AG09319 (cell line): ENCODE data around the gene CDC42.
"Not testable (repeated sequence)": the region's sequence is repeated elsewhere in the genome, so short reads cannot be mapped to it uniquely, and the experiment has no call there.

Source experiments
- DNase-seq: peaks from one replicate; pipeline ENCODE4 v3.0.0-alpha.2; 2010; ENCODE audit warnings: low read depth; ENCODE audit errors: extremely low read depth
- TF ChIP-seq, protein P1 (sequence below): IDR thresholded peaks from 2 replicates; pipeline ENCODE4 v1.5.1; 2011; ENCODE audit warnings: low read depth, mild to moderate bottlenecking, inconsistent platforms, low read length, moderate library complexity

The CDC42 gene

DNA sequence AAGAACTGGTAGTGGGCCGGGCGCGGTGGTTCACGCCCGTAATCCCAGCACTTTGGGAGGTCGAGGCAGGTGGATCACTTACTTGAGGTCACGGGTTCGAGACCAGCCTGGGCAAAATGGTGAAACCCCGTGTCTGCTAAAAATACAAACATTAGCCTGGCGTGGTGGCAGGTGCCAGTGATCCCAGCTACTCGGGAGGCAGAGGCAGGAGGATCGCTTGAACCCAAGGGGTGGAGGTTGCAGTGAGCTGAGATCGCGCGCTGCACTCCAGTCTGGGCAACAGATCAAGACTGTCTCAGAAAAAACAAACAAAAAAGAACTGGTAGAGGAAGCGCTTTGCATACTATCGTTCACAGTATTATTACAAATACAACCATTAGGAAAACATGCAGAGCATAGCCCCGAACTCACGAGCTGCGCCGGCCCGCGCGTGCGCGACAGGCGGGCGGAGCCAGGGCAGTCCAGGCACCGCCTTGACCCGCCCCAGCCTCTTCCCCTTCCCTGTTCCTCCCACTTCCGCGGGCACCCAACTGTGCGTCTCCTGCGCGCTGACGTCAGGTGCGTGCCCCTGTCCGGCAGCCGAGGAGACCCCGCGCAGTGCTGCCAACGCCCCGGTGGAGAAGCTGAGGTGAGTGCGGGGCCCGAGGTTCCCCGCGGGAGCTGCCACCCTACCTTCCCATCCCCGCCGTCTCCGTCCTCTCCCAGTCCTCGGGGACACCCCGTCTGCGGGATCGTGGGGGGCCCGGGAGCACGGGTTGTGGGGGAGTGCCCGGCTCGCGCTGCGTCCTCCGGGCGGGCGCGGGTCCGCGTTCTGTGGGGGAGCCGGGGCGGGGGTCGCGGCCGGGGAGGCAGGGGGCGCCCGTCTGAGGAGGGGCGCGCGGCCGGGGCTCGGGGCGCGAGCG lies at the start of gene CDC42:
TSS of gene CDC42 (plus strand) at position 595 of the 902 bp plus-strand sequence. CDS start 25,770 bp downstream, outside the sequence.
- peak; percentile 91 for DNase-seq

DNA sequence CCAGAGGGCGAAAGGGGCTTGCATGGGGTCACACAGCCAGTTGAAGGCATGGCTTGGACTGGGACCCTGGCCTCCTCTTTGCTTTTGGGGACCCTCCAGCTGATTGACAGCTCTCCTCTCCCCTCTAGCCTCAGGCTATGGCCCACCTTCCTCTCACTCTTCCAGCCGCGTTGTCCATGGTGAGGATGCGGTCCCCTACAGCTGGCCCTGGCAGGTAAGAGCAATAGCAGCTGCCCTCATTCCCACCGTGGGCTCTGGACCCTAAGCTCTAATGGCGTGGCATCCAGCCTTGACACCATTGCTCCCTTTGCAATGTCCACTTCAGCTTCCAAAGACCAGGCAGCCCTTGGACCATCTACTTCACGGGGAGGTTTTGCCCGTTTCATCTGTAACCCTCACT lies 49.6 kb upstream of the CDC42 start:
- not testable (repeated sequence) for DNase-seq

More for the DNA sequence above, at the start of gene CDC42:
- TF ChIP-seq, protein P1, sequence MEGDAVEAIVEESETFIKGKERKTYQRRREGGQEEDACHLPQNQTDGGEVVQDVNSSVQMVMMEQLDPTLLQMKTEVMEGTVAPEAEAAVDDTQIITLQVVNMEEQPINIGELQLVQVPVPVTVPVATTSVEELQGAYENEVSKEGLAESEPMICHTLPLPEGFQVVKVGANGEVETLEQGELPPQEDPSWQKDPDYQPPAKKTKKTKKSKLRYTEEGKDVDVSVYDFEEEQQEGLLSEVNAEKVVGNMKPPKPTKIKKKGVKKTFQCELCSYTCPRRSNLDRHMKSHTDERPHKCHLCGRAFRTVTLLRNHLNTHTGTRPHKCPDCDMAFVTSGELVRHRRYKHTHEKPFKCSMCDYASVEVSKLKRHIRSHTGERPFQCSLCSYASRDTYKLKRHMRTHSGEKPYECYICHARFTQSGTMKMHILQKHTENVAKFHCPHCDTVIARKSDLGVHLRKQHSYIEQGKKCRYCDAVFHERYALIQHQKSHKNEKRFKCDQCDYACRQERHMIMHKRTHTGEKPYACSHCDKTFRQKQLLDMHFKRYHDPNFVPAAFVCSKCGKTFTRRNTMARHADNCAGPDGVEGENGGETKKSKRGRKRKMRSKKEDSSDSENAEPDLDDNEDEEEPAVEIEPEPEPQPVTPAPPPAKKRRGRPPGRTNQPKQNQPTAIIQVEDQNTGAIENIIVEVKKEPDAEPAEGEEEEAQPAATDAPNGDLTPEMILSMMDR = no peak

GRCh38 chr1:22003959-22004358 lies 48.5 kb upstream of the CDC42 start:
- not testable (repeated sequence) for DNase-seq

DNA sequence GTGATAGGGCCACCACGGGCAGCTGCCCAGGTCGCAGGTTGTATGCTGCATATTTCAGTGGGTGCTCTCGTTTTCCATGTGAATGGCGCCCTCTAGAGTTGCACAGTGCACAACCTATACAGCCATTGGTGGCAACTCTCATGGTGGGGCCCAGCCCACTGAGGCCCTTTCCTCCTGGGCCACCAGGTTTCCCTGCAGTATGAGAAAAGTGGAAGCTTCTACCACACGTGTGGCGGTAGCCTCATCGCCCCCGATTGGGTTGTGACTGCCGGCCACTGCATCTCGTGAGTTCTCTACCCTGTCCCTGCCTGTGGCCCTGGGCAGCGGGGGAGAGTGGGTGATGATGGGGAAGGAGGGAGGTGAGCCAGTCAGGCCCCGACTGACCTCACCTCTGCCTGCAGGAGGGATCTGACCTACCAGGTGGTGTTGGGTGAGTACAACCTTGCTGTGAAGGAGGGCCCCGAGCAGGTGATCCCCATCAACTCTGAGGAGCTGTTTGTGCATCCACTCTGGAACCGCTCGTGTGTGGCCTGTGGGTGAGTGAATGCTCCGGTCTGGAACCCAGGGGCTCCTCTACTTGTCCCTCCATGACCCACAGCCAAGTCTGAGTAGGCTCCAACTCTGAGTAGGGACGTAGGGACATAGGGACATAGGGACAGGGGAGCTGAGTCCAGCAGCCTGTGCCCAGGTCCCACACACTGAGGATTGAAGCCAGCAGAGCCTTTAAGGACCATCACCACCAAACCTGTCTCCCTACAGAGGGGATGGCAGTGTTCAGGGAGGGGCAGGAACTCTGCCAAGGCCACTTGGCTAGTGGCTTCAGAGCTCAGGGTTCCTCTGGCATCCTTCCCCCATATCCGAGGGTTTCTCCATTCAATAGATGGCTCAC lies 47.0 kb upstream of the CDC42 start:
- not testable (repeated sequence) for DNase-seq
- TF ChIP-seq, protein P1 = peak; percentile 17

DNA sequence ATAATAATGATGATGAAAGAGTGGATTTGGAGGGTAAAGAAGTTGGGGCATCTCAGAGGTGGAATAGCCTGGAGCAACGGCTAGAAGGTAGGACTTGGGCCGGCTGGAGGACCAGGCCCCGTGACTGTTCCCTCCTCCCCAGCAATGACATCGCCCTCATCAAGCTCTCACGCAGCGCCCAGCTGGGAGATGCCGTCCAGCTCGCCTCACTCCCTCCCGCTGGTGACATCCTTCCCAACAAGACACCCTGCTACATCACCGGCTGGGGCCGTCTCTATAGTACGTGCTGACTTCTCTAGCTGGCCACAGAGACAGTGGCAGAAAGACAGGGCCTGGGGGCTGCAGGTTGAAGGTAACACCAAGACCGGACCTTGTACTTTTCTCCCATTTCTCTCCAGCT lies 45.8 kb upstream of the CDC42 start:
- not testable (repeated sequence) for DNase-seq

DNA sequence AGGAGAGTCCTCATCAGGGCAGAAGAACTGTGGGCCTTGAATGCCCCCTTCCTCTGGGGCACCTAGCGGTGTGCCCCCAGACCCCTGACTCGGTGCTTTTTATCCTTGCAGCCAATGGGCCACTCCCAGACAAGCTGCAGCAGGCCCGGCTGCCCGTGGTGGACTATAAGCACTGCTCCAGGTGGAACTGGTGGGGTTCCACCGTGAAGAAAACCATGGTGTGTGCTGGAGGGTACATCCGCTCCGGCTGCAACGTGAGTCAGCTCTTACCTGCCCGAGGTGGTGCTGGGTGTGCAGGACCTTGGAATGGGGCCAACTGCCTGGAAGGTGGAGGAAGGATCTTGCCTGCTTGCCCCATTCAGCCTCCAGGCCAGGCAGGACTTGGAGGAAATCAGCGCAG lies 45.2 kb upstream of the CDC42 start:
- DNase-seq = not testable (repeated sequence)

- not testable (repeated sequence) for DNase-seq
Observed at GRCh38 chr1:22009566-22009965, 42.9 kb upstream of the CDC42 start.

- DNase-seq = not testable (repeated sequence)
Observed at GRCh38 chr1:22012752-22013151, 39.8 kb upstream of the CDC42 start.

DNA sequence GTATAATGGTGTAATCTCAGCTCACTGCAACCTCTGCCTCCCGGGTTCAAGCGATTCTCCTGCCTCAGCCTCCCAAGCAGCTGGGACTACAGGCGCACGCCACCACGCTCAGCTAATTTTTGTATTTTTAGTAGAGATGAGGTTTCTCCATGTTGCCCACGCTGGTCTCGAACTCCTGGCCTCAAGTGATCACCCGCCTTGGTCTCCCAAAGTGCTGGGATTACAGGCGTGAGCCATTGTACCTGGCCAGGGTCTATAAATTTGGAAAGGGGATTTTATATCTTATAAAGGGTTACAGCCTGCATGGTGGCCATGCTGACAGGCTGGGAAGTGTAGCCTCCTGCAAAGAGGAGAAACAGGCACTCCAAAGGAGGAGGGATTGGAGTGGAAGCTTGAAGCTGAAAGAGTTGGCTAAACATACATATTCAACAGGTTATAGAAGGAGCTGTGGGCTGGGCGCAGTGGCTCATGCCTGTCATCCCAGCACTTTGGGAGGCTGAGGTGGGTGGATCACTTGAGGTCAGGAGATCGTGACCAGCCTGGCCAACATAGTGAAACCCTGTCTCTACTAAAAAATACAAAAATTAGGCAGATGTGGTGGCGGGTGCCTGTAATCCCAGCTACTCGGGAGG lies 37.8 kb upstream of the CDC42 start:
- DNase-seq = not testable (repeated sequence)

DNA sequence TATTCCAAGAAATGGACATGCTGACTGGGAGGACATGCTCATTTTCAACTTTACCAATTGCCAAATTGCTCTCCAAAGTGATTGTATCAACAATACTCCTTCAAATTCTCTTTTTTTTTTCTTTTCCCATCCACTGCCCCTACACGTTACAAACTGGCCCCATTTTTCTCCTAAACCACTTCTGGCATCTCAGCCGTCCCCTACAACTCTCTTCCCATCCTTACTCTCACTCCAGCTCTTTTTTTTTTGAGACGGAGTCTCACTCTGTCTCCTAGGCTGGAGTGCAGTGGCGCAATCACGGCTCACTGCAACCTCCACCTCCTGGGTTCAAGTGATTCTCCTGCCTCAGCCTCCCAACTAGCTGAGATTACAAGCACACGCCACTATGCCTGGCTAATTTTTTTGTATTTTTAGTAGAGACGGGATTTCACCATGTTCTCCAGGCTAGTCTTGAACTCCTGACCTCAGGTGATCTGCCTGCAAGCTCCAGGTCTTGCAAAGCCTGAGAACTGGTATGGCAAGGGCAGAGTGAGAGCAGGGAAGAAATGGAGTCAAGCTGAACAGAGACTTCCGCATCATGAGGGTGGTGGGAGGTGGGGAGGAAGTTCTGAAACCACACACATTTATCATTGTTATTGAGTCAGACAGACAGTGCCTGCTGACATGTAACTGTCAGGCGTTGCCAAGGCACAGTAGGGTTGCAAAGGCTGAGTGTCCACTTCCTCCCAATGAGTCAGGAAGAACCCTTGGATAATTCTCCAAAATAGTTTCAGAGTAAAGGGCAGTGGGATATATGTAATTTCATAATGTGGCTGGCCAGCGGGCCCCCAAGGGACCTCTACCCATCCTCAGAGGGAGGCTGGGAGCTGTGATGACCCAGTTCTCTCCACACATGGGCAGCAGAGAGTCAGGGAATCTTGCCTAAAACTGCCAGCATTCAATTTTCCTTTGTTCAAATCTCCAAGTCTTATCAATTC lies 33.6 kb upstream of the CDC42 start:
- peak; percentile 12 for DNase-seq

More for the DNA sequence above, 33.6 kb upstream of the CDC42 start:
- TF ChIP-seq, protein P1 = peak; percentile 38
